Pons (tissue), 1 donor: ENCODE measurements around the gene TXNRD3.

Source experiments
- DNase-seq: peaks from one replicate; pipeline ENCODE4 v3.0.0-alpha.2; 2016; ENCODE audit warnings: low spot score

TXNRD3 gene

DNA sequence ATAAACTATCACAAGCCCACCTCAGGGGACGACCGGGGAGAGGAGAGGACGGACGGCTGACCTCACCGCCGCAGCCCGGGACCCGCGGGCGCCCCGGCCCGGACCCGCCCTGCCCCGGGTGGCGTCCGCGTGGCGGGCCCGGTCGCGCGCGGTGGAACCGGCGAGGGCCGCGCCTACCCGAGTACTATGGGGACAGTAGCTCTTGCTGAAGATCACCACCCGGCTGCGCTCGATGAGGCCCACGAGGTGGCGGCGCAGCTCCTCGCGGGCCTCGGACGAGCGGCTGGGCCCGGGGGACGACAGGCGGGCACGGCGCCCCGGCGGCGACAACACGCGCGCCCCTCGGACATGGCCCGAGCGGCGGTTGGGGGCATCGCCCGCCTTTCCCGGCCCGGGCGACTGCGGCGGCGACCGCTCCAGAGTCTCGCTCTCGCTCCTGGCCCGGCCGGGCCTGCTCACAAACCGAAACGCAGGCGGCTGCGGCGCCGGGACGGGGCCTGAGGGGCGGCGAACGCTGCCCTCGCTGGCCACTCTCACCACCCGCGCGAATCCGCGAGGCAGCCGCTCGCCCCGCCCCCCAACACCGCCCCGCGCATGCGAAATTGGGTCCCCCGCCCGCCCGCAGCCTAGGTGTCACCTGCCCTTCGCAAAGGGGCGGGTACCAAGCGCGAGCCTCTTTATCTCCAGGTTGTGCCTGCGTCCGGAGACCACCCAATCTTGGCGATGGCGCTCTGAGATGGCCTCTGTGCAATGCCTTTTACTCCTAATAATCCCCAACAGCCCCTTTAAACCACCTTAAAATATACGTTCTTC lies at the start of gene TXNRD3:
TSS of gene TXNRD3 (minus strand) at position 554 of the 813 bp plus-strand sequence.
- DNase-seq: peak; percentile 49

DNA sequence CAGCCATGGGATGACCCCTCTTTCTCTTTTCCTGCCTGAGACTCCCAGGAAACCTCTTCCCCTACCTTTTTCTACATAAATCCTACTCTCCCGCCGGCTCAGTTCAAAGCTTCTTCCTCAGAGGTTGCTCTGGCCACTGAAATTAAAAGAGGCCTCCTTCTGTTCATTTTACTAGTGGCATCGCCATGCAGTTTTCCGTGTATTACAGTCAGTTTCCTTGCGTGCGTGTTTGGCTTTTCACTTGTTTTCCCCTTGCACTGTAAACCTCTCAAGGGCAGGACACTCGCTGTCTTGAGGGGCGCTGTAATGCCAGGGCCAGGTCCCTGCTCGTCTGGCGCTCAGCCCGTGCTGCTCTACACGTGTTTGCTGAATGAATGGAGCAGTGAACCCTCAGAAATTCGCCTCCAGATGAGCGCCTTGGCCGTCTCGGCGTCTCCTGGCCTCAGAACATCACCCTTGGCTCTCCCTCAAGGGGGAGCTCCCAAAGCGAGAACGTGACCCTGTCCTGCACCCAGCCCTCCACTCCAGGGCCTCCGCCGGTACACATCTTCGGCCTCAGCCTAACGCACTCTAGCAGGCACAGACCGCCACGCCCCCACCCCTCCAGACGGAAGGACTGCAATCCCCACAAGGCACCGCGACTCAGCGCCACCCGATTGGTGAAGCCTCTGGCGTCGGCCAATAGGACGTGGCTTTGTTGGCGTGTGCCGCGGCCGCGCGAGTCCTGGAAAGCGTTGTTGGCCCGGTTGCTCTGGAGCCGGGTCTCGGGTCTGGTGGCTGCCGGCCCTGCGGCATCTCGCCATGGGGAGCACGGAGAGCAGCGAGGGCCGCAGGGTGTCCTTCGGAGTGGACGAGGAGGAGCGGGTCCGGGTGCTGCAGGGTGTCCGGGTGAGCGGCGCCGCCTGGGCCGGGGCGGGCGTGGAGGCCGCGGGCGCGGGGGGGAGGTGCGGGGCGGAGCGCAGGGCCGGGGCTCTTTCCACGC lies 48.9 kb upstream of the TXNRD3 start, which contains the start of gene CHCHD6:
TSS of gene CHCHD6 (plus strand) at position 729 of the 982 bp plus-strand sequence. CDS start at position 802, 73 bp downstream.
- peak; percentile 89 for DNase-seq

DNA sequence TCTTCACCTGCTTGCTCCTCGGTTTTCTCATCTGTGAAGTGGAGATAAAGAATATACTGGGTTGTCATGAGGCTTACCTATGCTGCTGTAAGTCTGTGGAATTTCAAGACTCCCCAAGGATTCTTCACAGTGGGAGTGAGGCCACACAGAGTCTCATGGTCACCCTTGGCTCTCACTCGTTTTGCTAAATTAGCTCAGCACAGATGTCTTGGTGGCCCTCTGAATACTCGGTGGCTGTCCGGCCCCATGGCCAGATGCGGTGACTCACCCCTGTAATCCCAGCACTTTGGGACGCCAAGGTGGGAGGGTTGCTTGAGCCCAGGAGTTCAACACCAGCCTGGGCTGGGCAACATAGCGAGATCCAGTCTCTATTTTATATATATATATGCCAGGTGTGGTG lies 44.1 kb upstream of the TXNRD3 start:
- no peak for DNase-seq

DNA sequence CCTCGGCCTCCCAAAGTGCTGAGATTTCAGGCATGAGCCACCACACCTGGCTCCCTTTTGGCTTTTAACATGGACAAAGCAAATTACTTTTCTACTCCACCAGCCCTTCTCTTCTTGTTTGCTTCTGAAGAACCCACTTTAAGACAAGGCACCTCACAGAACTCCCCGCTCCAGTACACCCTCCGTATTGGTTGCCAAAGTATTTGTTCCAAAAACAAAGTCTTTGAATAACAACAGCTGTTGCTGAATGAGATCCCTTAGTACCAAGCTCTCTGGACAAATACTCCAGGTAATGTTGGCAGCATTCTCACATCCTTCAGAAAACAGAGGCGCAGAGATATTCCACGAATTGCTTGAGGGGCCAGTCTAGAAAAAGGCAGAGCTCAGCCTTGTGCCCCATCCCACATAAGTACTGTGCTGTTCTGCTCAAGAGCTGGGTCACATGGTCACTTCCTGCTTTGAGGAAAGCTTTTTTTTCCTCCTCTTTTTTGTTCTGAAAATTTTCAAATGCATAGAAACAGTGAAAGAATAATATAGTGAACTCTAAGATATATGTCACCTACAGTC lies 41.9 kb upstream of the TXNRD3 start:
- no peak for DNase-seq

DNA sequence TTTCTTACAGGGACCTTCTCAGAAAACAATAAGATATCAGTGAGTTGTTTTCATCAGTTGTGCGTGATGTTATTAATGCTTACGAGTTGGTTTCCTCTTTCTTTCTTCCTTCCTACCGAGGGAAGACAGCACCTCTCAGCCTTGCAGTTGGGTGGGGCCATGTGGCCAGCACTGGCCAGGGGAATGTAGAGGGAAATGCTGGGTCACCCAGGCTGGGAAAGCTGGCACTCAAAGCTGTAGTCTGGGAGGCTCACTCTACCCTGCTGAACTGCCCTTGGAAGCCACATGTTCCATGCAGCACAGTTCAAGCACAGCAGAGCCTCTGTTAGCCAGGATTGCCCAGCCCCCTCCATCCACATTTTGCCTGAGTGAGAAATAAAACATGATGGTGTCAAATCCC lies 39.0 kb upstream of the TXNRD3 start:
- DNase-seq: no peak

DNA sequence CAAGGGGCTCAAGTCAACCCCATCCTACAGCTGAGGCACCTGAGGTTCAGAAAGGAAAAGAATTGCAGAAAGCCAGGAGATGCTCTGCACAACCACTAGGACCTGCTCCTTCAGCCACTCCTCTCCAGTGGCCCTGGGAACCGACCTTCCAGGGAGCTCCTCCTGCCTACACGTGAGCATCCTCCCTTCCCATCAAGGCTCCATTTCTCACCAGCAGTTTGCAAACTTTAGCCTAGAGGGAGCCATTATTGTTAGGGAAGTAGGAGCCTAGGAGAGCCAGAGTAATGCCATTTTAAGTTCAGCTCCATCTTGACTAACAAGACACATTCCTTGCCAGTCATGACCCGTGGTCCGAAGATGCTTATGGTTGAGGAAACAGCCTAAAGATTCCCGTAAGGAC lies 37.9 kb upstream of the TXNRD3 start:
- no peak for DNase-seq

DNA sequence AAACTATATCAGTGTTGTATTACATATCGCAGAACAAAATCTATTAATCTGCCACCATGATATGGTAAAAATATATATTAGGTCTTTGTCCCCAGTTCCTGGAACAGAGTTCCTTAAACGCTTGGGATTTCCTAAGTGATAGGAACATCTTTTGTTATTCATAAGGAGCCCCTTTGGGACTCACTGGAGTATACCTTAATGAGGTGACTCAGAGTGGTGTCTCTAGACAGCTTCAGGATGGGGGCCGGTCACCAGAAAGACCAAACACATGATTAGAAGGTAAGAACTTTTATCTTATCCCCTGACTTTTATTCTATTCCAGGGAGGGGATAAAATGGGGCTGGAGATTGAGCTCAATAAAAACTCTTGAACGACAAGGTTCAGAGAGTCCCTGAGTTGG lies 36.8 kb upstream of the TXNRD3 start:
- DNase-seq: no peak

DNA sequence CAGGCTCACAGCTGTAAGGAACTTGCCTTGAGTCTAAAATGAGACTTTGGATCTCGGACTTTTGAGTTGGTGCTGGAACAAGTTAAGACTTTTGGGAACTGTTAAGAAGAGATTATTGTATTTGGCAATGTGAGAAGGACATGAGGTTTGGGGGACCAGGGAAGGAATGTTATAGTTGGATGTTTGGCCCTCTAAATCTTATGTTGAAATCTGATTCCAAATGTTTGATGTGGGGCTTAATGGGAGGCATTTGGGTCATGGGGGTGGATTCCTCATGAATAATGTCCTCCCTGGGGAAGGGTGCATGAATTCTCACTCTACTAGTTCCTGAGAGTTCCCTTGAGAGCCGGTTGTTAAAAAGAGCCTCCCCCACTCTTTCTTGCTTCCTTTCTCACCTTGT lies 30.6 kb upstream of the TXNRD3 start:
- no peak for DNase-seq

DNA sequence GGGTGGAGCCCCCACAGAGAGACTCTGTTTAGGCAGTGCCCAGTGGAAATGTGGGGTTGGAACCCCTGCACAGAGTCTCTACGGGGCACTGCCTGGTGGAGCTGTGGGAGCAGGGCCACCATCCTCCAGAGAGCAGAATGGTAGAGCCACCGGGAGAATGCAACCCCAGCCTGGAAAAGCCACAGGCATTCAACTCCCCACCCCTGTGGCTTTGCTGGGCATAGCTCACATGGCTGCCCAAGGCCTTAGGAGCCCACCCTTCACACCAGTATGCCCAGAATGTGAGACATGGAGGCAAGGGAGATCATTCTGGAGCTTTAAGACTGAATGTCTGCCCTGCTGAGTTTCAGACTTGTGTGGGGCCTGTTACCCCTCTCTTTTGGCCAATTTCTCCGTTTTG lies 30.1 kb upstream of the TXNRD3 start:
- no peak for DNase-seq

DNA sequence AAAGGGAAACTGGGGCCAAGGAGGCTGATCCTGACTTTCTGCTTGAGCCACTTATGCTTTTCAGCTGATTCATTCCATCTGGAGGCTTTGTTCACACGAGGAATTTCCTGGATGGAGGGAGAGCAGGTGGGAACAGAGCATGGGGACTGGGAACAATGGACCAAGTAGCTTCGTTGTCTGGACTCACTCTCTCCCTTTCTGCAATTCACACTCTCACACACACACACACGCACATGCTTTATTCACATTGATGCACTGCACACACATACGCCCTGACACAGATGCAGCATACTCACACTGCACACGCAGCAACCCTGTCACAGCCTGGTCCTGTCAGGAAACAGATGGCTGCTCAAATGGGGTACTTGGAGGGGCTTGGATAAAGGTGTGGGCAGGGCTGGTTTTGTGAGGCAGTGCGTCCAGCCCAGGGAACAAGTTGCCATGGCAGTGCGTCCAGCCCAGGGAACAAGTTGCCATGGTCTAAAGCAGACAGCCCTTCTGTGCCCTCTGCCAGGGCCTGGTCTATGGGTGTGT lies 29.4 kb upstream of the TXNRD3 start:
- no peak for DNase-seq

DNA sequence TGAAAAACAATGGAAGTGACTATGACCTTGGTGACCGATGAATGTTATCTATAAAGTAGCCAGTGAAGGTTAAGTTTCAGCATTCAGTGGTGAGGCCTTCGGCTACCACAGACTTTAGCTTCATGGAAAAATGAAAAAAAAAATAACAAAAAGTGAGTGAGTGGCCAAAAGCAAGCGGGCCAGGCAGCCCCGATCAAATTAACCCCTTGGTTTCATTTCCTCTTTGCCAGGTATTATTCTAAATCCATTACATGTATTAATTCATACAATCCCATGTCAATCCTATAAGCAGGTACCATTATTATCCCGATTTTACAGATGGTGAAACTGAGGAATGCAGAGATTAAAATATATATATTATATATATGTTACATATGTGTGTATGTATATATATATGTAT lies 28.1 kb upstream of the TXNRD3 start:
- DNase-seq: no peak

DNA sequence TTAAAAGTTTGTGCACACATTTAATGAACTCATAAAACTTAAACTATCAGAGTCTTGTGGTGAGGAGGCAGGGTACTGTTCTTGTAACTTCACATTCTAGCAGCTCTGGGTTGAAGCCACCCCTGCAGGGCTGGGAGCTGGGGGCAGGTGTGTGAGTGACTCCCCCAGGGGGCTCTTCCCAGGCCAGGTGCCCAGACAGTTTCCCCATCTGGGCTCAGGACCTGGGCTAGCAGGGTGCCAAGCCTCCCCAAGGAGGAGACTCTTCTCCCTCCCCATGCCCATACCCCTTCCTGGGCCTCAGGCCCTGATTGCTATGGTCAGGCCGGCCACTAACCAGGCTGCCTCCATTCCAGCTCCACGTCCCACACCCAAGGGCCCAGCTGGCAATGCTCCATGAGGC lies 27.1 kb upstream of the TXNRD3 start:
- DNase-seq: no peak

DNA sequence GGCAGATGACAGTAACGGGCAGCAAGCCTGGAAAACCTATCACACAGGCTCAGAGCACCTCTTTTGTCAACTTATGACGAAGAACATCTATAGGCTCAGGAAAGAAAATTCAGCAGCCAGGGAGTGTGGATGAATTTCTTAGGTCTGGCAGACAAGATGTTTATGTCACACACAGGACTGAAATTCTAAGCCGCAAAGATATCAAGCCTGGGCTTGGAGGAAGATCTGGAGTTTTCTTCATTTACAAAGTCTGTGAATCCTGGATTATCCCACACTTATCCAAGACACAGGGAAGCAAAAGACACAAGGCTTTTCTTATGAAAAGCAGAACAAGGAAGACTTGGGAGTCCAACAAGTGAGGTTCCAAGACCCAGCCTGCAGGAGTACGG lies 25.7 kb upstream of the TXNRD3 start:
- DNase-seq: no peak

DNA sequence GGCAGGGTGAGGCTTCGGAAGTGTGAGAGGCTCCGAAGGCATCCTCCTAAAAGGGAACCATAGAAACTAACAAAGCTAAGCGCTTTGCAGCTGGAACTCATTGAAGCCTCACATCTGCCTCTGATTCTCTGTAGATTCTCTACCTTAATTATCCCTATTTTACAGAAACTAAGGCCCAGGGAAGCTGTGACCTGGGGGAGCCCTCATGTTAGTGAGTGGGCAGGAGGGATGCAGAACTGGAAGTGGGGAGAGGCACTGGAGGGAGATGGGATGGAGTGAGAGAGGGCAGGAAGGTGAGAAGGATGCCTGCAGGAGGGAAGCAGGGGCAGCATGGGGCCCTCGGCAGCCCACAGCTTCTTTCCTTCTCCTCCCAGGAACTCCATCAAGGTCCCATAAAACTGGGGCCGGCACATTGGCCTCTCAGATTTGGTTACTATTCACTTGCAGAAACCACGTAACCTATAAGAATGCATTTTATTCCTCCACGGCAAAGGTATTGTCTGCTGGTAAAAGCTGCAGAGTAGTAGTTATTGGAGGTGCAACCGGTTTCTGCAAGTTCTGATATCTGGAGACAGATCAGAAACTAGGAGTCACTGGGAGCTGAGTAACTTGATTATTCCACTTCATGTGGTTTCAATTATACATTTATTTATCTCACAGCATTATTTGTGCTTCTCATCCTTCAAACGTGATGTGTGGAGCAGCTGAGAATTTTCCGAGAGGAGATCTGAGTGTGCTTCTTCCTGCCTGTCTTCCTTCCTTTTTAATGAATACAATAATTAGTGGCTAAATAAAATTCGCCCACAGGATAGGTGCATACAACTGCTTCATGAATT lies 25.1 kb upstream of the TXNRD3 start:
- no peak for DNase-seq

DNA sequence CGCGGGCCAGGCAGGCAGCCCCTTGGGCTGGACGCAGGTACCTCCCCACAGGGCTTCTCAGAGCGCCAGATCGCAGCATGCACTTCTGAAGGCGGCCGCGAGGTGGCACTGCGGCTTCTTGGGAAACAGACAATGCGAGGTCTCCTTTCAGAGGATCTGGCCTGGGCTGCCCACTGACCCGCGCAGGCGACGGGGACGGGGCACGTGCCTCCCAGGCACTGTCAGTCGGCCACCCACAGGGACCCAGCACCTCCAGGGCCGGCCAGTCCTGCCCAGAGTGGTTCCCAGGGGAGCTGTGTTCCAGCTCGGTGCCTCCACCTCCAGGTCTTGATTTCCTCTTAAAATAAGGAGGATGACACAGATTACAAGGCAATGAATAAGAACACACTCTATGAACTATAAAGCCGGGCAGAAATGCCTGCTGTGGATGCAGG lies 24.4 kb upstream of the TXNRD3 start:
- peak; percentile 59 for DNase-seq

DNA sequence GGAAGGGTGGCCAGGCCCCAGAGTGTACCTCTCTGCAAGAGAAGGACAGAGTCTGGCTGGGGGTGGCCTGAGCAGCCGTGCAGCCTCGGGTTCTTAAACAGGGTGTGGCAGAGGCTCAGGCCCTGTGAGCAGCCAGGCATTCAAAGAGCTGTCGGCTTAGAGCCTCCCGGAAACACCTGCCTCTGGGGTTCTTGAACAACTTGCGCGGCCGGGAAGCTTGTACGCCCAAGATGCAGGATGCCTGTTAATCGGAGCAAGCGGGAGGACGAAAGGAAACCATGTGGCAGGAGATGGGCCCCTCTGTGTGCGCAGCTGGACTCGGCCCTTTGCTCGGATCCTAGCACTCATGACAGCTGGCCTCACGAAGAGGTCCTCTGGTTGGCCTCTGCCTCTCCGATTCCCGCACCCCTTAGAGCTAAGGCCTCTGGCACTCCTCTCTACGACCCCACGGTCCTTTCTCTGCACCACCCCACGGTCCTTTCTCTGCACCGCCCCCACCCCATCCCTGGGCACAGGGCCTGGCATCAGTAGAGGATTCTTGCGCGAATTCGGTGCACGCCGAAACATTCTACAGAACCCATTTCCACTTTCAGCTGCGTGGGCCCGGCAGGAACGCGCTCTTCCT lies 23.9 kb upstream of the TXNRD3 start:
- no peak for DNase-seq

DNA sequence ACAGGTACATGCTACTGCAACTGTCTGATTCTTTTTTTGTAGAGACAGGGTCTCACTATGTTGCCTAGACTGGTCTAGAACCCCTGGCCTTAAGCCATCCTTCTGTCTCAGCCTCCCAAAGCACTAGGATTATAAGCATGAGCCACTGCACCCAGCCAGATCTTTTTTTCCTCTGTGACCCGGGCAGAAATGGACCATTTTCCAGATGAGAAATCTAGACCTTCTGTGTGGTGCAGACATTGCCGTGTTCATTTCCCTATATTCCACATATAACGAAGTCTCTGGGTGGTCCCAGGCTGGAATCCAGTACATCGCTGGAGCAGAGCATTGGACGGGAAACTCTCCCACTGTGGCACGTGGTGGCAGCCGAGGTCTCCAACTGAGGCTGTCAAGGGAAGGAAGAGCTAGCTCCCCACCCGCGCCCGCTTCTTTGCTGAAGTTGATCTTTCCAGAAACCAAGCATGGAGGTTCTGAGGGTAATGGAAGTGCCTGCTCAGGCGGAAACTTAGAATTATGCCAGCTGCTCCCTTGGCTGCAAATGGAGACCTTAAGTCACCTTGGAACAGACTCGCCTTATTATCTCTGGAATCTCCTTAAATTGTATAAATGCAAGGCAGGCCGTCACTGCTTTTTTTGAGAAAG lies 23.1 kb upstream of the TXNRD3 start:
- DNase-seq: no peak

DNA sequence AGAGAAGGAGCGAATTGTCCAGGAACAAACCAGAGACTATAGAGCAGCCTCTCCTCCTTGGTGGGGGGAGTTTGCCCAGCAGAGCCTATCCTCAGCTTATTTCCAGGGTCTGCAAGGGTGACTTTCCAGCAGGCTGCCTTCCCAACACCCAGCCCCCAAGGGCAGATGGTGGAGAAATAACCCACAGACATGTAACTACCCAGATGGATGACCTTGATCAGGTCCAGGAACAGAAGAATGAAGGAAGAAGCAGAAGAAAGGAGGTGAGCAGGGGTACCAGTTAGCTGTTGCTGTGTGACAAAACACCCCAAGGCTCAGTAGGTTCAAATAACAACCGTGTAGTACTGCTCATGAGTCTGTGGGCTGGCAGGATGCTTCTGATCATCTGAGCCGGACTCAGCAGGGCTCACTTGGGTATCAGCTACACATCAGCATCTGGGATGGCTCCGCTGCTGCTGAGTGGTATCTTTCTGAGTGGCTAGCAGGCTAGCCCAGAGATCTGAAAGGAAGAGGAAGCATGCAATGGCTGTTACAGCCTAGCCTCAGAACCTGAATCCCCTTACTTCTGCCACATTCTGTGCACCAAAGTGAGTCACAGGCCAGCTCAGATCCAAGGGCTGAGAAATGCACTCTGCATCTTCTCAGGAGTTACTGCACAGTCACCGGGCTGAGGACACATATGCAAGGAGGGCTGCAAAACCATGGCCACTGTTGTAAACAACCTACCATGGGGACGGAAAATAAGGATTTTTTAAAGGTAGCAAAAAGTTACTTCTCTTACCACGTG lies 22.2 kb upstream of the TXNRD3 start:
- DNase-seq: no peak

DNA sequence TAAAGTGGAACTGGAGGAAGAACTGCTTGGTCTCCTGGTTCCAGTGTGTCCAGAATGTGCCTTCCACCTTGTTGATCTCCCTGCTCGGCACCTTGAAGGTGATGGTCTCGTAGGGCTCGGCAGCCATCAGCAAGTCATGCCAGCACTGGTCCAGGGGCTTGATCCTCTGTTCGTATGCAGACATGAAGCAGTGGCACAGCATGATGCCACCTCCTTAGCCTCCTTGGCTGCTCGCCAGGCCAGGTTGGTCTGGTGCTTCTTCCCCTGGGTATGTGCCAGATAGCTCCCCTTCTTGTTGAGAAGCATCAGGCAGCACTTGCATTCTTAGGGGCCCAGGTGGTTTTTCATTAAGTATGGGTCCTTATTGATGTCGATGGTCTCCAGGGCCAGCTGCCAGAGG lies 17.8 kb upstream of the TXNRD3 start:
- DNase-seq: no peak

DNA sequence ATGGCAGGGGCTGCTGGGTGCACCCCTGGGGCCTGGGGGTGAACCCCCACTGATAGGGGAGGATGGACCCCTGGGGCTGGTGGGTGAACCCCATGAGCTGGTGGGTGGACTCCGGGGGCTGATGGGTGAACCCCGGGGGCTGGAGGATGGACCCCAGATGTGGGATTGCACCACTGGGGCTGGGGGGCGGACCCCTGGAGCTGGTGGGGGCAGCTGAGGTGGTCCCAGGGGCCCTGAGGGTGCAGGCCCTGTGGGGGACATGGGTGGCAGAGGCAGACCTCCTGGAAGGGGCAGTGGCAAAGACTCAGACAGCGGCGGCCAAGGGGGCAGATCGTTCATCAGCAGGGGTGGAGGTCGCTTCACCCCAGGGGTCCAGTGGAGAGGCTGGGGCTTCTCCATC lies 17.4 kb upstream of the TXNRD3 start:
- no peak for DNase-seq
